HUES64 (cell line): ENCODE results near the gene WSB1.
A peak's percentile ranks its signal among the peaks of the same experiment; 100 is the strongest.

Experiments
- H3K27ac ChIP-seq: 2 replicates; pipeline ENCODE4 v1.7.0; 2013; ENCODE audit warnings: low read depth, low read length, inconsistent platforms
- H3K27me3 ChIP-seq: 2 replicates; pipeline ENCODE4 v1.6.1; 2013; ENCODE audit warnings: mild to moderate bottlenecking, low read length; ENCODE audit not compliant: insufficient read depth
- H3K36me3 ChIP-seq: 2 replicates; pipeline ENCODE4 v1.6.1; 2013; ENCODE audit warnings: mild to moderate bottlenecking, low read length; ENCODE audit not compliant: insufficient read depth
- H3K4me1 ChIP-seq: 2 replicates; pipeline ENCODE4 v1.6.1; 2013; ENCODE audit warnings: mild to moderate bottlenecking, low read length, moderate library complexity; ENCODE audit not compliant: insufficient read depth
- H3K4me3 ChIP-seq: 2 replicates; pipeline ENCODE4 v1.5.1; 2013; ENCODE audit warnings: mild to moderate bottlenecking, low read length, moderate library complexity
- H3K9ac ChIP-seq: 2 replicates; pipeline ENCODE4 v1.6.1; 2013; ENCODE audit warnings: mild to moderate bottlenecking, low read depth, low read length
- H3K9me3 ChIP-seq: 2 replicates; pipeline ENCODE4 v1.6.1; 2013; ENCODE audit warnings: low read depth, low read length; ENCODE audit not compliant: insufficient read depth
- WGBS: fragments of 150-250, 120-280 bp; methylation state at CpG from one replicate; pipeline ENCODE4 v1.1.7; 2013; ENCODE audit warnings: missing lambda C conversion rate; 5-methylcytosine and 5-hydroxymethylcytosine counted together

The WSB1 gene

DNA sequence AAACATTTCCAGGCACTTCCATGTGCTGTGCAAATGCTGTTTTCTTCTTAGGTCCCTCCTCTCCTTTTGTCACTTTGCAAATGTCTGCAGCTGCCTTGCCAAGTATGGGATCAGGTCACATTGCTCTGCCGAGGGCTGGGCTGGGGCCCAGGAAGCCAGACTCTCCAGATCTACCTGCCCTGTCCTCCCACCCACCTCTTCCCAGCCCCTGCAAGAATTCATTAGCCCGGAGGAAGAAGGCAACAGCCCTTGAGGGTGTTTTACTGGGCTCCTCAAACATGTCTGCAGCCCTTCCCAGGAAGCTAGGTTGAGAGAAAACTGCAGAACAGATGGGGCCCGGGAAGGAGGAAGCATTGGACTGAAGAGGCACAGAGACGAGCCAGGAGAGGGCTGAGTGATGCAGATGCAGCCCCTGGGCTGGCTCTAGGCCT lies 47.1 kb downstream of the WSB1 start:
- no peak overlapping the region for H3K4me3 ChIP-seq
- 65% methylated on average over 4 of the region's 4 CpGs for WGBS
- no peaks in the 10 kb centered on the region for H3K27me3 ChIP-seq
- no peaks in the 10 kb centered on the region for H3K9me3 ChIP-seq
- H3K9ac ChIP-seq, result peak overlapping the region; percentile 28; the same call in 1 of the 2 replicates
- no peaks in the 10 kb centered on the region for H3K36me3 ChIP-seq
- no peak overlapping the region for H3K27ac ChIP-seq
- H3K4me1 ChIP-seq, result peaks cover 57% of the 10 kb centered on the region

GRCh38 chr17:27342059-27342458 lies 48.1 kb downstream of the WSB1 start:
- Histone ChIP-seq H3K36me3 (no peaks in the 10 kb centered on the region), H3K9ac (no peak overlapping the region), H3K4me3 (no peak overlapping the region), H3K4me1 (peaks cover 63% of the 10 kb centered on the region), H3K9me3 (no peaks in the 10 kb centered on the region), H3K27me3 (no peaks in the 10 kb centered on the region), H3K27ac (no peak overlapping the region)
- 83% methylated on average over 4 of the region's 4 CpGs for WGBS

- Histone ChIP-seq H3K4me1 (peaks cover 51% of the 10 kb centered on the region), H3K9me3 (no peaks in the 10 kb centered on the region), H3K27me3 (no peaks in the 10 kb centered on the region), H3K9ac (no peak overlapping the region), H3K4me3 (no peak overlapping the region), H3K36me3 (no peaks in the 10 kb centered on the region), H3K27ac (no peak overlapping the region)
- WGBS, result 87% methylated on average over 3 of the region's 3 CpGs
Observed at GRCh38 chr17:27343294-27343693, 49.4 kb downstream of the WSB1 start.

GRCh38 chr17:27343977-27344607 lies 50.2 kb downstream of the WSB1 start:
- no peak overlapping the region for H3K9ac ChIP-seq
- no peak overlapping the region for H3K4me3 ChIP-seq
- no peaks in the 10 kb centered on the region for H3K9me3 ChIP-seq
- WGBS, result 87% methylated on average over 3 of the region's 3 CpGs
- H3K27ac ChIP-seq, result peak overlapping the region; percentile 99; the same call in 1 of the 2 replicates
- H3K27me3 ChIP-seq, result no peaks in the 10 kb centered on the region
- H3K36me3 ChIP-seq, result no peaks in the 10 kb centered on the region
- peaks cover 43% of the 10 kb centered on the region for H3K4me1 ChIP-seq

GRCh38 chr17:27345141-27345904 lies 51.4 kb downstream of the WSB1 start:
- peak overlapping the region; percentile 94 for H3K9ac ChIP-seq
- peak overlapping the region; percentile 99 for H3K27ac ChIP-seq
- H3K9me3 ChIP-seq, result no peaks in the 10 kb centered on the region
- no peaks in the 10 kb centered on the region for H3K36me3 ChIP-seq
- H3K4me3 ChIP-seq, result peak overlapping the region; percentile 68
- H3K27me3 ChIP-seq, result no peaks in the 10 kb centered on the region
- H3K4me1 ChIP-seq, result peaks cover 32% of the 10 kb centered on the region
- WGBS, result 4% methylated on average over 17 of the region's 17 CpGs

DNA sequence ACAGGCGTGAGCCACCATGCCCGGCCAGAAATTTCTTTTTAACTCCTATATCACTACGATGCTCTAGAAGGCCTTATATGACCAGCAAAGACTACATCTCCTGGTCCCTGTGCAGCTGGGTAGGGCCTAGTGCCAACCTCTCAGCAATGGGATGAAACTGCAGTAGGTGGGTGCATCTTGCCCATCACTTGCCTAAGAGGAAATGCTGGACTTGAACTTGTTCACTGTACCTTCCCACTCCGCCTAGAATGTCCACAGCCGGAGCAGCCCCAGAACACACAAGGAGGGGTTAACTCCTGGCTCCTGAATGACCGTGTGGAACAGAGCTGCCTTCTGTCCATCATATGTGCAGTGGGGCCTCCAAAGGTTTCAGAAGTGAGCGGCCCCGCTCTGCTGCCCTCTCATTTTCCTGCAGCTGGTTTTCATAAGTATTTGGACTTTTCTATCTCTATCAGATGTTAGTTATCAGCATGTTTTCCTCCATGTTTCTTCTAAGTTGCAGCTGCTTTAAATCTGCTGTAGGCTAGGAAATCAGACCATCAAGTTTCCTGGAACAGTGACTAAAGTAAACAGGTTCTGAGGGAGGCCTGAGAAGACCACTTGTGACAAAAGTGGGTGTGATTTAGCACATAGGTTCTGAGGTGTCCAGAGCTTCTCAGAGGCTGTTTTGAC lies 52.5 kb downstream of the WSB1 start:
- peak overlapping the region; percentile 99; the same call in 1 of the 2 replicates for H3K27ac ChIP-seq
- peaks cover 23% of the 10 kb centered on the region for H3K4me1 ChIP-seq
- no peaks in the 10 kb centered on the region for H3K36me3 ChIP-seq
- H3K9ac ChIP-seq, result no peak overlapping the region
- 94% methylated on average over 8 of the region's 8 CpGs for WGBS
- H3K27me3 ChIP-seq, result no peaks in the 10 kb centered on the region
- H3K9me3 ChIP-seq, result no peaks in the 10 kb centered on the region
- no peak overlapping the region for H3K4me3 ChIP-seq

GRCh38 chr17:27348196-27348595 lies 54.3 kb downstream of the WSB1 start:
- Histone ChIP-seq H3K9ac (no peak overlapping the region), H3K9me3 (no peaks in the 10 kb centered on the region), H3K27me3 (no peaks in the 10 kb centered on the region), H3K27ac (no peak overlapping the region), H3K4me3 (peak overlapping the region; percentile 54), H3K36me3 (no peaks in the 10 kb centered on the region), H3K4me1 (peaks cover 27% of the 10 kb centered on the region)
- WGBS, result 80% methylated on average over 1 of the region's 2 CpGs

GRCh38 chr17:27349540-27350021 lies 55.7 kb downstream of the WSB1 start:
- peak overlapping the region; percentile 57; the same call in 1 of the 2 replicates for H3K27ac ChIP-seq
- no peaks in the 10 kb centered on the region for H3K27me3 ChIP-seq
- no peaks in the 10 kb centered on the region for H3K36me3 ChIP-seq
- H3K9ac ChIP-seq, result peak overlapping the region; percentile 72
- H3K9me3 ChIP-seq, result no peaks in the 10 kb centered on the region
- H3K4me3 ChIP-seq, result peak overlapping the region; percentile 54
- 37% methylated on average over 34 of the region's 34 CpGs for WGBS
- peaks cover 19% of the 10 kb centered on the region for H3K4me1 ChIP-seq

- no peaks in the 10 kb centered on the region for H3K27me3 ChIP-seq
- peaks cover 5% of the 10 kb centered on the region; the same call in 1 of the 2 replicates for H3K4me1 ChIP-seq
- H3K9me3 ChIP-seq, result no peaks in the 10 kb centered on the region
- no peak overlapping the region for H3K9ac ChIP-seq
- WGBS, result 93% methylated on average over 2 of the region's 2 CpGs
- H3K36me3 ChIP-seq, result no peaks in the 10 kb centered on the region
- H3K27ac ChIP-seq, result no peak overlapping the region
- H3K4me3 ChIP-seq, result no peak overlapping the region
Observed at GRCh38 chr17:27351759-27352158, 57.8 kb downstream of the WSB1 start.

DNA sequence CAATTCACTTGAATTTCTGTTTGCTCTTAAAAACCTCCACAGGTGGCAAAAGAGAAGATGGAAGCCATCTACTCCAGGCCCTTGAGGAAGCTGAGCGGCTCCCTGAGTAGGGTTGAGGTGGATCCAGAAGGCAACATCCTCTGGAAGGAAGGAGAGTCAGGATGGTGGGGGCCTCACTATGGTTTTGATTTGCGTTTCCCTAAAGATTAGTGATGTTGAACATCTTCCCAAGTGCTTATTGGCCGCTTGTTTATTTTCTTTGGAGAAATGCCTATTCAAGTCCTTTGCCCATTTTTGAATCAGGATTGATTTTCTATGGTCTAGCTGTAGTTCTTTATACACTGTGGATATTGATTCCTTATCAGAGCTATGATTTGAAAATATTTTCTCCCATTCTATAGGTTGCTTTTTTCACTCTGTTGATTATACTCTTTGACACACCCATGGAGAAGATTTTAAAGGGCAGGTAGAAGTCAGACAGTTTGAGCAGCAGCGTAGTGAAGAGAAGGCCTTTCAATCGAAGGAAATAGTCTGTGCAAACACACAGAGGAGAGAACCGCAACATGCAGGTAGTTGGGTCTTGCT lies 58.6 kb downstream of the WSB1 start:
- Histone ChIP-seq H3K4me1 (peaks cover 5% of the 10 kb centered on the region; the same call in 1 of the 2 replicates), H3K36me3 (no peaks in the 10 kb centered on the region), H3K9me3 (no peaks in the 10 kb centered on the region), H3K9ac (peak overlapping the region; percentile 91; the same call in 1 of the 2 replicates), H3K27me3 (no peaks in the 10 kb centered on the region), H3K27ac (no peak overlapping the region), H3K4me3 (peak overlapping the region; percentile 74)
- WGBS, result 89% methylated on average over 6 of the region's 6 CpGs
